GM23248 (cell line): ENCODE data around the gene HYCC2.
"Not testable (repeated sequence)": the region's sequence is repeated elsewhere in the genome, so short reads cannot be mapped to it uniquely, and the experiment has no call there.

Source experiments
- EZH2 ChIP-seq: fragments of 200-600 bp; sonication (generic); IDR thresholded peaks from 2 replicates; pipeline ENCODE4 v1.6.1; 2018; ENCODE audit warnings: antibody characterized with exemption, mild to moderate bottlenecking; ENCODE audit not compliant: insufficient read depth, poor library complexity, severe bottlenecking
- EZH2phosphoT487 ChIP-seq: fragments of 200-600 bp; sonication (generic); IDR thresholded peaks from 2 replicates; pipeline ENCODE4 v1.6.1; 2018; ENCODE audit warnings: antibody characterized with exemption, moderate library complexity, mild to moderate bottlenecking, low read depth; ENCODE audit not compliant: insufficient read depth

- TF ChIP-seq EZH2, EZH2phosphoT487: not testable (repeated sequence)
Measured at GRCh38 chr2:201043050-201043449, 28.4 kb downstream of the HYCC2 start.
